ENCODE results near the gene SNRNP25.
A peak's percentile ranks its signal among the peaks of the same experiment; 100 is the strongest.

SNRNP25 gene

GRCh38 chr16:101586-101985, 48.0 kb downstream of the SNRNP25 start:
- no peak for DNase-seq (ENCODE audit: low read depth in 1 of 2, low spot score in 1 of 2)

GRCh38 chr16:102060-102855, 48.6 kb downstream of the SNRNP25 start:
- no peak for DNase-seq (ENCODE audit: low read depth in 1 of 2, low spot score in 1 of 2)

- no peak for DNase-seq (ENCODE audit: low read depth in 1 of 2, low spot score in 1 of 2)
Observed at GRCh38 chr16:104355-104754, 50.7 kb downstream of the SNRNP25 start.

- DNase-seq (ENCODE audit: low read depth in 1 of 2, low spot score in 1 of 2) = no peak
Observed at GRCh38 chr16:104928-105327, 51.3 kb downstream of the SNRNP25 start.

GRCh38 chr16:105521-105920, 51.9 kb downstream of the SNRNP25 start:
- no peak for DNase-seq (ENCODE audit: low read depth in 1 of 2, low spot score in 1 of 2)

- peak in 1 of 2 donors; percentile 59 for DNase-seq (ENCODE audit: low read depth in 1 of 2, low spot score in 1 of 2)
Observed at GRCh38 chr16:106623-107324, 53.1 kb downstream of the SNRNP25 start.
